Astrocyte (in vitro differentiated cells and primary cell): ENCODE data around the gene KCNJ16. TPM values are rescaled to one million over a fixed set of nuclear protein-coding genes. Genes with fewer than 3 reads are reported as not detected.

Experiments used
- DNase-seq: peaks from one replicate; pipeline ENCODE4 v3.0.0-alpha.2; 2010; ENCODE audit warnings: low read depth
- FAIRE-seq: peaks from 2 replicates; lab custom pipeline; 2011; peaks lifted over from hg19 to GRCh38; lab: Jason Lieb, UNC
- H2AFZ ChIP-seq: 2 replicates; pipeline ENCODE4 v1.6.0; 2012; ENCODE audit warnings: low read depth, low read length, inconsistent platforms
- H3K27ac ChIP-seq: 2 replicates; pipeline ENCODE4 v1.5.1; 2011; ENCODE audit warnings: low read depth, low read length, inconsistent platforms
- H3K27me3 ChIP-seq: 2 replicates; pipeline ENCODE4 v1.6.0; 2011; ENCODE audit warnings: low read length, inconsistent platforms; ENCODE audit not compliant: insufficient read depth
- H3K36me3 ChIP-seq: 2 replicates; pipeline ENCODE4 v1.5.1; 2011; ENCODE audit warnings: low read length, inconsistent platforms; ENCODE audit not compliant: insufficient read depth
- H3K4me1 ChIP-seq: 2 replicates; pipeline ENCODE4 v1.5.1; 2011; ENCODE audit warnings: low read length, inconsistent platforms; ENCODE audit not compliant: insufficient read depth
- H3K4me2 ChIP-seq: 2 replicates; pipeline ENCODE4 v1.6.0; 2012; ENCODE audit warnings: low read length, inconsistent platforms
- H3K4me3 ChIP-seq: 2 replicates; pipeline ENCODE4 v1.5.1; 2011; ENCODE audit warnings: low read depth, mild to moderate bottlenecking, low read length, inconsistent platforms; ENCODE audit not compliant: insufficient read depth
- H3K79me2 ChIP-seq: 2 replicates; pipeline ENCODE4 v1.6.0; 2012; ENCODE audit warnings: mild to moderate bottlenecking, low read length, inconsistent platforms; ENCODE audit not compliant: insufficient read depth
- H3K9ac ChIP-seq: 2 replicates; pipeline ENCODE4 v1.6.0; 2012; ENCODE audit warnings: mild to moderate bottlenecking, low read length, inconsistent platforms
- H3K9me3 ChIP-seq: 2 replicates; pipeline ENCODE4 v1.5.1; 2012; ENCODE audit warnings: low read depth, mild to moderate bottlenecking, low read length, inconsistent platforms; ENCODE audit not compliant: insufficient read depth
- H4K20me1 ChIP-seq: 2 replicates; pipeline ENCODE4 v1.6.0; 2012; ENCODE audit warnings: low read length, inconsistent platforms; ENCODE audit not compliant: insufficient read depth
- H3K27ac Mint-ChIP-seq: one replicate; pipeline ENCODE4 v1.8.0; 2021; ENCODE audit warnings: mild to moderate bottlenecking, mixed read lengths; ENCODE audit not compliant: unreplicated experiment
- H3K27me3 Mint-ChIP-seq: one replicate; pipeline ENCODE4 v1.8.0; 2021; ENCODE audit warnings: low read depth, mixed read lengths; ENCODE audit not compliant: unreplicated experiment
- H3K36me3 Mint-ChIP-seq: one replicate; pipeline ENCODE4 v1.8.0; 2021; ENCODE audit warnings: low read depth, mixed read lengths; ENCODE audit not compliant: unreplicated experiment
- H3K4me1 Mint-ChIP-seq: one replicate; pipeline ENCODE4 v1.8.0; 2021; ENCODE audit warnings: low read depth, mixed read lengths; ENCODE audit not compliant: unreplicated experiment
- H3K4me3 Mint-ChIP-seq: one replicate; pipeline ENCODE4 v1.8.0; 2021; ENCODE audit warnings: mild to moderate bottlenecking, moderate library complexity, mixed read lengths; ENCODE audit not compliant: unreplicated experiment
- H3K9me3 Mint-ChIP-seq: one replicate; pipeline ENCODE4 v1.8.0; 2021; ENCODE audit warnings: mild to moderate bottlenecking, mixed read lengths; ENCODE audit not compliant: unreplicated experiment
- EZH2 ChIP-seq: IDR thresholded peaks from 2 replicates; pipeline ENCODE4 v1.6.1; 2012; ENCODE audit warnings: mild to moderate bottlenecking, low read length, inconsistent platforms; ENCODE audit not compliant: insufficient read depth
- total RNA-seq: library from RNA; stranded (reverse); gene quantifications from 2 replicates; pipeline ENCODE4 v1.2.1, GENCODE V29; 2021
- TF ChIP-seq, protein P1 (sequence below): IDR thresholded peaks from 2 replicates; pipeline ENCODE4 v1.5.1; 2011; ENCODE audit warnings: low read depth, mild to moderate bottlenecking, inconsistent platforms, low read length, moderate library complexity; ENCODE audit not compliant: insufficient read depth

Gene KCNJ16
- total RNA-seq, 1 donor from 2014 or later: 0.73 TPM

DNA sequence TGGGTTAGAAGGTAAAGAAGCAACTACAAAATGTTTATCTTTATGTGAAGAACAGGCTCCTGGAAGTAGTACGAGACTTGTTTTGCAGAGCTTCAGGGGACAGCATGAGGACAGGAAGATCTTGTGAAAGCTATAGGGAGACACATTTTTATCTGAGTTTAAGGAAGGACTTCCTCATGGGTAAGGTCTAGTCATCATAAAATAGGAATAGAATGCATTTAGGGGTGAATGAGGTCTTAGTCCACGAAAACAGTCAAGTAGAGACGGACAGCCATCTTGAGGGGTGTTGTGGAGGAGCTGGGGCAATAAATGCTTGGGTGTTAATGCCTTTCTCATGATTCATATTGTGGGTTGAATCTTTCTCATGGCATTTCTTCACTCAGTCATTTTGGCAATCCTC, 24.3 kb downstream of the KCNJ16 start:
- Histone ChIP-seq H3K27me3 (no peaks in the 10 kb centered on the region), H4K20me1 (no peaks in the 10 kb centered on the region), H3K79me2 (no peaks in the 10 kb centered on the region), H3K9me3 (no peaks in the 10 kb centered on the region), H3K27ac (no peak overlapping the region), H3K9ac (no peak overlapping the region), H2AFZ (no peak overlapping the region), H3K4me2 (no peak overlapping the region), H3K36me3 (no peaks in the 10 kb centered on the region), H3K4me1 (no peaks in the 10 kb centered on the region), H3K4me3 (no peak overlapping the region)
- Mint-ChIP-seq H3K27ac (no peak overlapping the region), H3K9me3 (no peaks in the 10 kb centered on the region), H3K36me3 (no peaks in the 10 kb centered on the region), H3K4me3 (no peak overlapping the region), H3K4me1 (peaks cover 8% of the 10 kb centered on the region), H3K27me3 (no peaks in the 10 kb centered on the region)
- no peak for FAIRE-seq
- no peak for DNase-seq
- TF ChIP-seq, protein P1, sequence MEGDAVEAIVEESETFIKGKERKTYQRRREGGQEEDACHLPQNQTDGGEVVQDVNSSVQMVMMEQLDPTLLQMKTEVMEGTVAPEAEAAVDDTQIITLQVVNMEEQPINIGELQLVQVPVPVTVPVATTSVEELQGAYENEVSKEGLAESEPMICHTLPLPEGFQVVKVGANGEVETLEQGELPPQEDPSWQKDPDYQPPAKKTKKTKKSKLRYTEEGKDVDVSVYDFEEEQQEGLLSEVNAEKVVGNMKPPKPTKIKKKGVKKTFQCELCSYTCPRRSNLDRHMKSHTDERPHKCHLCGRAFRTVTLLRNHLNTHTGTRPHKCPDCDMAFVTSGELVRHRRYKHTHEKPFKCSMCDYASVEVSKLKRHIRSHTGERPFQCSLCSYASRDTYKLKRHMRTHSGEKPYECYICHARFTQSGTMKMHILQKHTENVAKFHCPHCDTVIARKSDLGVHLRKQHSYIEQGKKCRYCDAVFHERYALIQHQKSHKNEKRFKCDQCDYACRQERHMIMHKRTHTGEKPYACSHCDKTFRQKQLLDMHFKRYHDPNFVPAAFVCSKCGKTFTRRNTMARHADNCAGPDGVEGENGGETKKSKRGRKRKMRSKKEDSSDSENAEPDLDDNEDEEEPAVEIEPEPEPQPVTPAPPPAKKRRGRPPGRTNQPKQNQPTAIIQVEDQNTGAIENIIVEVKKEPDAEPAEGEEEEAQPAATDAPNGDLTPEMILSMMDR: no peak
- TF ChIP-seq EZH2: no peak

- Mint-ChIP-seq H3K4me3 (no peak overlapping the region), H3K4me1 (peaks cover 8% of the 10 kb centered on the region), H3K27me3 (no peaks in the 10 kb centered on the region), H3K36me3 (no peaks in the 10 kb centered on the region), H3K9me3 (no peaks in the 10 kb centered on the region), H3K27ac (no peak overlapping the region)
- H3K27ac ChIP-seq: no peak overlapping the region
- FAIRE-seq: no peak
- DNase-seq: no peak
- H3K4me2 ChIP-seq: no peak overlapping the region
- no peaks in the 10 kb centered on the region for H3K27me3 ChIP-seq
- no peaks in the 10 kb centered on the region for H3K79me2 ChIP-seq
- no peak overlapping the region for H3K4me3 ChIP-seq
- no peak overlapping the region for H3K9ac ChIP-seq
- H4K20me1 ChIP-seq: no peaks in the 10 kb centered on the region
- TF ChIP-seq EZH2: no peak
- TF ChIP-seq, protein P1: no peak
- H3K9me3 ChIP-seq: no peaks in the 10 kb centered on the region
- no peaks in the 10 kb centered on the region for H3K4me1 ChIP-seq
- no peaks in the 10 kb centered on the region for H3K36me3 ChIP-seq
- no peak overlapping the region for H2AFZ ChIP-seq
Observed at GRCh38 chr17:70099884-70100283, 24.9 kb downstream of the KCNJ16 start.

DNA sequence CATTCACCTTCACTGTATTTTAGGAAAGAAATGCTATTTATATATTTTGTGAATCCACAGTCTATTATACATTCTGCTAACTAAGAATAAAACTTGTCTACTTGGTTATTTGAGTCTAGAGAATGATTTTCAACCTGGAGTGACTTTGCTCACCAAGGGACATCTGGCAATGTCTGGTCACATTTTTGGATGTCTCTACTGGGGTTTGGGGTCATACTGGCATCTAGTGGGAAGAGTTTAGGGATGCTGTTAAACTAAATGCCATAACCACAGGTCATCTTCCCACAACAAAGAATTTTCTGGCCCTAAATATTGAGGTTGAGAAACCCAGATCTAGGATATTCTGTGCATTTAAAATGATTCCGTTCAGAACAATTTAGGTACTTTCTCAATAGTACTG, 26.0 kb downstream of the KCNJ16 start:
- TF ChIP-seq, protein P1: no peak
- TF ChIP-seq EZH2: no peak
- Histone ChIP-seq H3K27ac (no peak overlapping the region), H3K4me3 (no peak overlapping the region), H3K36me3 (no peaks in the 10 kb centered on the region), H3K4me2 (no peak overlapping the region), H3K79me2 (no peaks in the 10 kb centered on the region), H3K9me3 (no peaks in the 10 kb centered on the region), H3K9ac (no peak overlapping the region), H4K20me1 (no peaks in the 10 kb centered on the region), H2AFZ (no peak overlapping the region), H3K4me1 (no peaks in the 10 kb centered on the region), H3K27me3 (no peaks in the 10 kb centered on the region)
- H3K9me3 Mint-ChIP-seq: no peaks in the 10 kb centered on the region
- no peak overlapping the region for H3K4me3 Mint-ChIP-seq
- FAIRE-seq (no peak), DNase-seq (no peak)
- no peaks in the 10 kb centered on the region for H3K36me3 Mint-ChIP-seq
- no peak overlapping the region for H3K27ac Mint-ChIP-seq
- peaks cover 8% of the 10 kb centered on the region for H3K4me1 Mint-ChIP-seq
- H3K27me3 Mint-ChIP-seq: no peaks in the 10 kb centered on the region
